GM23338 (cell line): ENCODE results near the gene SPRING1. TPM values are rescaled to one million over a fixed set of nuclear protein-coding genes. Genes with fewer than 3 reads are reported as not detected.

ENCODE experiments used
- ATAC-seq: fragments of 200-7000 bp; cut with Tn5 transposase; 3 replicates; pipeline ENCODE4 v1.9.1; 2020
- DNase-seq: peaks from one replicate; pipeline ENCODE4 v3.0.0-alpha.2; 2015; ENCODE audit warnings: low spot score
- H2AFZ ChIP-seq: fragments of 200-600 bp; sonication (generic); 2 replicates; pipeline ENCODE4 v1.8.0; 2016; ENCODE audit warnings: antibody characterized with exemption, mild to moderate bottlenecking, moderate library complexity
- H3F3A ChIP-seq: fragments of 200-600 bp; sonication (generic); replicated peaks from 2 replicates; pipeline ENCODE4 v1.8.0; 2017; ENCODE audit warnings: antibody characterized with exemption, mixed run types, low read depth
- H3K27ac ChIP-seq: fragments of 200-600 bp; sonication (generic); 2 replicates; pipeline ENCODE4 v1.6.1; 2016; ENCODE audit warnings: low read depth
- H3K27me3 ChIP-seq: fragments of 200-600 bp; sonication (generic); 2 replicates; pipeline ENCODE4 v1.8.0; 2016; ENCODE audit warnings: mild to moderate bottlenecking, mixed run types, moderate library complexity; ENCODE audit not compliant: insufficient read depth
- H3K36me3 ChIP-seq: fragments of 200-600 bp; sonication (generic); 2 replicates; pipeline ENCODE4 v1.8.0; 2016; ENCODE audit warnings: mild to moderate bottlenecking; ENCODE audit not compliant: insufficient read depth
- H3K4me1 ChIP-seq: fragments of 200-600 bp; sonication (generic); 2 replicates; pipeline ENCODE4 v1.8.0; 2016; ENCODE audit warnings: mild to moderate bottlenecking, moderate library complexity; ENCODE audit not compliant: insufficient read depth
- H3K4me2 ChIP-seq: fragments of 200-600 bp; sonication (generic); 2 replicates; pipeline ENCODE4 v1.7.1; 2017; ENCODE audit warnings: mixed run types
- H3K4me3 ChIP-seq: fragments of 200-600 bp; sonication (generic); 2 replicates; pipeline ENCODE4 v1.6.1; 2016; ENCODE audit warnings: mixed run types
- H3K79me2 ChIP-seq: fragments of 200-600 bp; sonication (generic); replicated peaks from 2 replicates; pipeline ENCODE4 v1.8.0; 2017; ENCODE audit warnings: mild to moderate bottlenecking; ENCODE audit not compliant: insufficient read depth
- H3K9me2 ChIP-seq: fragments of 200-600 bp; sonication (generic); 2 replicates; pipeline ENCODE4 v1.8.0; 2017; ENCODE audit not compliant: insufficient read depth
- H4K20me1 ChIP-seq: fragments of 200-600 bp; sonication (generic); replicated peaks from 2 replicates; pipeline ENCODE4 v1.8.0; 2017; ENCODE audit warnings: mild to moderate bottlenecking; ENCODE audit not compliant: insufficient read depth
- H3K27ac Mint-ChIP-seq: 2 replicates; pipeline ENCODE4 v1.8.0; 2020; ENCODE audit warnings: inconsistent platforms, mild to moderate bottlenecking, moderate library complexity, mixed read lengths
- H3K27me3 Mint-ChIP-seq: 3 replicates; pipeline ENCODE4 v1.8.0; 2022; ENCODE audit warnings: low read depth, mild to moderate bottlenecking, moderate library complexity, mixed read lengths, inconsistent platforms; ENCODE audit not compliant: insufficient read depth, poor library complexity
- H3K36me3 Mint-ChIP-seq: 3 replicates; pipeline ENCODE4 v1.8.0; 2021; ENCODE audit warnings: low read depth, mild to moderate bottlenecking, inconsistent platforms, moderate library complexity, mixed read lengths
- H3K4me1 Mint-ChIP-seq: 3 replicates; pipeline ENCODE4 v1.8.0; 2020; ENCODE audit warnings: mild to moderate bottlenecking, inconsistent platforms, mixed read lengths
- H3K4me3 Mint-ChIP-seq: 3 replicates; pipeline ENCODE4 v1.8.0; 2021; ENCODE audit warnings: moderate library complexity, mild to moderate bottlenecking, inconsistent platforms, mixed read lengths
- H3K9me3 Mint-ChIP-seq: 3 replicates; pipeline ENCODE4 v1.8.0; 2020; ENCODE audit warnings: moderate library complexity, mild to moderate bottlenecking, inconsistent platforms, mixed read lengths
- CREB1 ChIP-seq: fragments of 250-450 bp; sonication (Bioruptor Pico); IDR thresholded peaks from 2 replicates; pipeline ENCODE4 v1.5.0; 2020; ENCODE audit warnings: low read depth, mild to moderate bottlenecking, moderate library complexity
- ETS1 ChIP-seq: IDR thresholded peaks from 2 replicates; pipeline ENCODE4 v1.6.1; 2016; ENCODE audit warnings: antibody characterized with exemption
- EZH2 ChIP-seq: fragments of 200-600 bp; sonication (generic); IDR thresholded peaks from one replicate; pipeline ENCODE4 v1.8.0; 2017; ENCODE audit warnings: antibody characterized with exemption, mild to moderate bottlenecking, low read depth; ENCODE audit not compliant: unreplicated experiment
- EZH2phosphoT487 ChIP-seq: fragments of 200-600 bp; sonication (generic); IDR thresholded peaks from one replicate; pipeline ENCODE4 v1.8.1; 2018; ENCODE audit warnings: antibody characterized with exemption; ENCODE audit not compliant: unreplicated experiment
- NANOG ChIP-seq: IDR thresholded peaks from 2 replicates; pipeline ENCODE4 v1.6.1; 2016; ENCODE audit warnings: antibody characterized with exemption, borderline replicate concordance
- STAT1 ChIP-seq: IDR thresholded peaks from one replicate; pipeline ENCODE4 v1.6.1; 2016; ENCODE audit warnings: antibody characterized with exemption; ENCODE audit not compliant: unreplicated experiment
- ZNF114 ChIP-seq: fragments of 250-450 bp; sonication (Bioruptor Pico); IDR thresholded peaks from 2 replicates; pipeline ENCODE4 v1.5.0; 2020; ENCODE audit warnings: mild to moderate bottlenecking, moderate library complexity
- ZNF331 ChIP-seq: fragments of 250-450 bp; sonication (Bioruptor Pico); IDR thresholded peaks from 2 replicates; pipeline ENCODE4 v1.5.0; 2020; ENCODE audit warnings: low read depth, mild to moderate bottlenecking, moderate library complexity
- polyA plus RNA-seq: library from polyadenylated mRNA; unstranded; fragments of >200 nt; fragmentation: Nextera tagmentation; extraction: Ambion mirVana; gene quantifications from 2 replicates; pipeline ENCODE4 v1.2.1, GENCODE V29; 2016
- total RNA-seq: library from RNA; depleted of rRNA; stranded (reverse); fragments of >200 nt; shearing (Covaris generic); gene quantifications from 2 replicates; pipeline ENCODE4 v1.2.3, GENCODE V29; 2014
- TF ChIP-seq, protein P1 (sequence below): fragments of 250-450 bp; sonication (Bioruptor Pico); IDR thresholded peaks from 2 replicates; pipeline ENCODE4 v1.5.0; 2020; ENCODE audit warnings: mild to moderate bottlenecking, moderate library complexity
- TF ChIP-seq, protein P2 (sequence below): IDR thresholded peaks from one replicate; pipeline ENCODE4 v1.6.1; 2018; ENCODE audit warnings: antibody characterized with exemption; ENCODE audit not compliant: unreplicated experiment

Gene SPRING1
- total and polyA plus RNA-seq, 2 experiments from 2014 or later, result 8.2 to 57.1 TPM

DNA sequence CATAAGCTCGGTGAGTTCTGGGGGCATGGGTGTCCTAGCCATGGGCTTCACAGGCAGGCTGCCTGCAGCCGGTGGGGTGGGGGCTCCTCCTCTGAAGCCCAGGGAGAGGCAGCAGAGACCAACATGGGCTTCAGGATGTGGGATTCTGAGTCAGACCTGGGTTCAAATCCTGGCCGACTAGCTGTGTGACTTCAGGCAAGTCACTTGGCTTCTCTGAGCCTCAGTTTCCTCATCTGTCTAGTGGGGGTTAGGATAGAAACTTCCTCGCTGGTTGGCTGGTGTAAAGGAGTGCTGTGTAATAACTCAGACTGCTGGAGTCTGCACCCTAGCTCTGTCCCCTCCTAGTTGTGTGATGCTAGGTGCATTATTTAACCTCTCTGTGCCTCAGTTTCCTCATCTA lies 12.4 kb upstream of the SPRING1 start:
- Histone ChIP-seq H3K36me3 (peaks cover 3% of the 10 kb centered on the region; the same call in 1 of the 2 replicates), H3K4me2 (no peak overlapping the region), H3K27me3 (no peaks in the 10 kb centered on the region), H3K79me2 (no peaks in the 10 kb centered on the region), H3K4me3 (no peak overlapping the region), H3K4me1 (no peaks in the 10 kb centered on the region), H3F3A (no peaks in the 10 kb centered on the region), H4K20me1 (peaks cover 6% of the 10 kb centered on the region), H2AFZ (no peak overlapping the region), H3K9me2 (no peaks in the 10 kb centered on the region), H3K27ac (no peak overlapping the region)
- Mint-ChIP-seq H3K9me3 (no peaks in the 10 kb centered on the region), H3K36me3 (peaks cover 41% of the 10 kb centered on the region), H3K27me3 (peaks cover 1% of the 10 kb centered on the region), H3K4me1 (no peaks in the 10 kb centered on the region), H3K4me3 (no peak overlapping the region), H3K27ac (no peak overlapping the region)
- ATAC-seq (no peak), DNase-seq (no peak)
- no peak for TF ChIP-seq CREB1

DNA sequence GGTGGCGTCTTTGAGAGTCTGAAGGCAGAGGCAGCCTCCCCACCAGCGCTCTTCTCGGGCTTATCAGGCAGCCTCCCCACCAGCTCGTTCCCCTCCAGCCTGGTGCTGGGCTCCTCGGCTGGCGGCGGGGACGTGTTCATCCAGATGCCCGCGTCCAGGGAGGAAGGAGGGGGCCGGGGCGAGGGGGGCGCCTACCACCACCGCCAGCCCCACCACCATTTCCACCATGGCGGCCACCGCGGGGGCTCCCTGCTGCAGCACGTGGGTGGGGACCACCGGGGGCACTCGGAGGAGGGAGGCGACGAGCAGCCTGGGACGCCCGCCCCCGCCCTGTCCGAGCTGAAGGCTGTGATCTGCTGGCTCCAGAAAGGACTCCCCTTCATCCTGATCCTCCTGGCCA lies 12.0 kb upstream of the SPRING1 start:
- peaks cover 3% of the 10 kb centered on the region; the same call in 1 of the 2 replicates for H3K36me3 ChIP-seq
- peaks cover 42% of the 10 kb centered on the region for H3K36me3 Mint-ChIP-seq
- no peaks in the 10 kb centered on the region for H3K79me2 ChIP-seq
- H3K9me2 ChIP-seq, result no peaks in the 10 kb centered on the region
- no peak overlapping the region for H3K27ac ChIP-seq
- H2AFZ ChIP-seq, result no peak overlapping the region
- no peaks in the 10 kb centered on the region for H3F3A ChIP-seq
- no peak overlapping the region for H3K4me3 ChIP-seq
- H3K27ac Mint-ChIP-seq, result no peak overlapping the region
- H3K27me3 Mint-ChIP-seq, result peaks cover 1% of the 10 kb centered on the region
- no peaks in the 10 kb centered on the region for H3K9me3 Mint-ChIP-seq
- no peak overlapping the region for H3K4me3 Mint-ChIP-seq
- no peak for ATAC-seq
- peaks cover 6% of the 10 kb centered on the region for H4K20me1 ChIP-seq
- no peak overlapping the region for H3K4me2 ChIP-seq
- no peaks in the 10 kb centered on the region for H3K4me1 Mint-ChIP-seq
- no peaks in the 10 kb centered on the region for H3K4me1 ChIP-seq
- no peak for DNase-seq
- no peaks in the 10 kb centered on the region for H3K27me3 ChIP-seq
- TF ChIP-seq EZH2phosphoT487, result no peak
- no peak for TF ChIP-seq STAT1
- TF ChIP-seq, protein P1, sequence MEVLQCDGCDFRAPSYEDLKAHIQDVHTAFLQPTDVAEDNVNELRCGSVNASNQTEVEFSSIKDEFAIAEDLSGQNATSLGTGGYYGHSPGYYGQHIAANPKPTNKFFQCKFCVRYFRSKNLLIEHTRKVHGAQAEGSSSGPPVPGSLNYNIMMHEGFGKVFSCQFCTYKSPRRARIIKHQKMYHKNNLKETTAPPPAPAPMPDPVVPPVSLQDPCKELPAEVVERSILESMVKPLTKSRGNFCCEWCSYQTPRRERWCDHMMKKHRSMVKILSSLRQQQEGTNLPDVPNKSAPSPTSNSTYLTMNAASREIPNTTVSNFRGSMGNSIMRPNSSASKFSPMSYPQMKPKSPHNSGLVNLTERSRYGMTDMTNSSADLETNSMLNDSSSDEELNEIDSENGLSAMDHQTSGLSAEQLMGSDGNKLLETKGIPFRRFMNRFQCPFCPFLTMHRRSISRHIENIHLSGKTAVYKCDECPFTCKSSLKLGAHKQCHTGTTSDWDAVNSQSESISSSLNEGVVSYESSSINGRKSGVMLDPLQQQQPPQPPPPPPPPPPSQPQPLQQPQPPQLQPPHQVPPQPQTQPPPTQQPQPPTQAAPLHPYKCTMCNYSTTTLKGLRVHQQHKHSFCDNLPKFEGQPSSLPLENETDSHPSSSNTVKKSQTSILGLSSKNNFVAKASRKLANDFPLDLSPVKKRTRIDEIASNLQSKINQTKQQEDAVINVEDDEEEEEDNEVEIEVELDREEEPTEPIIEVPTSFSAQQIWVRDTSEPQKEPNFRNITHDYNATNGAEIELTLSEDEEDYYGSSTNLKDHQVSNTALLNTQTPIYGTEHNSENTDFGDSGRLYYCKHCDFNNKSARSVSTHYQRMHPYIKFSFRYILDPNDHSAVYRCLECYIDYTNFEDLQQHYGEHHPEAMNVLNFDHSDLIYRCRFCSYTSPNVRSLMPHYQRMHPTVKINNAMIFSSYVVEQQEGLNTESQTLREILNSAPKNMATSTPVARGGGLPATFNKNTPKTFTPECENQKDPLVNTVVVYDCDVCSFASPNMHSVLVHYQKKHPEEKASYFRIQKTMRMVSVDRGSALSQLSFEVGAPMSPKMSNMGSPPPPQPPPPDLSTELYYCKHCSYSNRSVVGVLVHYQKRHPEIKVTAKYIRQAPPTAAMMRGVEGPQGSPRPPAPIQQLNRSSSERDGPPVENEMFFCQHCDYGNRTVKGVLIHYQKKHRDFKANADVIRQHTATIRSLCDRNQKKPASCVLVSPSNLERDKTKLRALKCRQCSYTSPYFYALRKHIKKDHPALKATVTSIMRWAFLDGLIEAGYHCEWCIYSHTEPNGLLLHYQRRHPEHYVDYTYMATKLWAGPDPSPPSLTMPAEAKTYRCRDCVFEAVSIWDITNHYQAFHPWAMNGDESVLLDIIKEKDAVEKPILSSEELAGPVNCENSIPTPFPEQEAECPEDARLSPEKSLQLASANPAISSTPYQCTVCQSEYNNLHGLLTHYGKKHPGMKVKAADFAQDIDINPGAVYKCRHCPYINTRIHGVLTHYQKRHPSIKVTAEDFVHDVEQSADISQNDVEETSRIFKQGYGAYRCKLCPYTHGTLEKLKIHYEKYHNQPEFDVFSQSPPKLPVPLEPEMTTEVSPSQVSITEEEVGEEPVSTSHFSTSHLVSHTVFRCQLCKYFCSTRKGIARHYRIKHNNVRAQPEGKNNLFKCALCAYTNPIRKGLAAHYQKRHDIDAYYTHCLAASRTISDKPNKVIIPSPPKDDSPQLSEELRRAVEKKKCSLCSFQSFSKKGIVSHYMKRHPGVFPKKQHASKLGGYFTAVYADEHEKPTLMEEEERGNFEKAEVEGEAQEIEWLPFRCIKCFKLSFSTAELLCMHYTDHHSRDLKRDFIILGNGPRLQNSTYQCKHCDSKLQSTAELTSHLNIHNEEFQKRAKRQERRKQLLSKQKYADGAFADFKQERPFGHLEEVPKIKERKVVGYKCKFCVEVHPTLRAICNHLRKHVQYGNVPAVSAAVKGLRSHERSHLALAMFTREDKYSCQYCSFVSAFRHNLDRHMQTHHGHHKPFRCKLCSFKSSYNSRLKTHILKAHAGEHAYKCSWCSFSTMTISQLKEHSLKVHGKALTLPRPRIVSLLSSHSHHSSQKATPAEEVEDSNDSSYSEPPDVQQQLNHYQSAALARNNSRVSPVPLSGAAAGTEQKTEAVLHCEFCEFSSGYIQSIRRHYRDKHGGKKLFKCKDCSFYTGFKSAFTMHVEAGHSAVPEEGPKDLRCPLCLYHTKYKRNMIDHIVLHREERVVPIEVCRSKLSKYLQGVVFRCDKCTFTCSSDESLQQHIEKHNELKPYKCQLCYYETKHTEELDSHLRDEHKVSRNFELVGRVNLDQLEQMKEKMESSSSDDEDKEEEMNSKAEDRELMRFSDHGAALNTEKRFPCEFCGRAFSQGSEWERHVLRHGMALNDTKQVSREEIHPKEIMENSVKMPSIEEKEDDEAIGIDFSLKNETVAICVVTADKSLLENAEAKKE (CRISPR knock-in tag), result no peak
- no peak for TF ChIP-seq NANOG
- no peak for TF ChIP-seq EZH2
- no peak for TF ChIP-seq ZNF114
- no peak for TF ChIP-seq CREB1
- TF ChIP-seq ETS1, result no peak
- TF ChIP-seq, protein P2, sequence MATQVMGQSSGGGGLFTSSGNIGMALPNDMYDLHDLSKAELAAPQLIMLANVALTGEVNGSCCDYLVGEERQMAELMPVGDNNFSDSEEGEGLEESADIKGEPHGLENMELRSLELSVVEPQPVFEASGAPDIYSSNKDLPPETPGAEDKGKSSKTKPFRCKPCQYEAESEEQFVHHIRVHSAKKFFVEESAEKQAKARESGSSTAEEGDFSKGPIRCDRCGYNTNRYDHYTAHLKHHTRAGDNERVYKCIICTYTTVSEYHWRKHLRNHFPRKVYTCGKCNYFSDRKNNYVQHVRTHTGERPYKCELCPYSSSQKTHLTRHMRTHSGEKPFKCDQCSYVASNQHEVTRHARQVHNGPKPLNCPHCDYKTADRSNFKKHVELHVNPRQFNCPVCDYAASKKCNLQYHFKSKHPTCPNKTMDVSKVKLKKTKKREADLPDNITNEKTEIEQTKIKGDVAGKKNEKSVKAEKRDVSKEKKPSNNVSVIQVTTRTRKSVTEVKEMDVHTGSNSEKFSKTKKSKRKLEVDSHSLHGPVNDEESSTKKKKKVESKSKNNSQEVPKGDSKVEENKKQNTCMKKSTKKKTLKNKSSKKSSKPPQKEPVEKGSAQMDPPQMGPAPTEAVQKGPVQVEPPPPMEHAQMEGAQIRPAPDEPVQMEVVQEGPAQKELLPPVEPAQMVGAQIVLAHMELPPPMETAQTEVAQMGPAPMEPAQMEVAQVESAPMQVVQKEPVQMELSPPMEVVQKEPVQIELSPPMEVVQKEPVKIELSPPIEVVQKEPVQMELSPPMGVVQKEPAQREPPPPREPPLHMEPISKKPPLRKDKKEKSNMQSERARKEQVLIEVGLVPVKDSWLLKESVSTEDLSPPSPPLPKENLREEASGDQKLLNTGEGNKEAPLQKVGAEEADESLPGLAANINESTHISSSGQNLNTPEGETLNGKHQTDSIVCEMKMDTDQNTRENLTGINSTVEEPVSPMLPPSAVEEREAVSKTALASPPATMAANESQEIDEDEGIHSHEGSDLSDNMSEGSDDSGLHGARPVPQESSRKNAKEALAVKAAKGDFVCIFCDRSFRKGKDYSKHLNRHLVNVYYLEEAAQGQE, result no peak
- TF ChIP-seq ZNF331, result no peak
